ENCODE measurements around the gene CLCN2.
A peak's percentile ranks its signal among the peaks of the same experiment; 100 is the strongest.

Gene CLCN2

GRCh38 chr3:184308744-184309143 lies 52.7 kb downstream of the CLCN2 start:
- WGBS (ENCODE audit: insufficient coverage, insufficient read length) = no CpG with 5 or more reads among the region's 7 CpGs
- no peak for DNase-seq (ENCODE audit: low read depth, low spot score)
- no peak overlapping the region for H3K4me3 ChIP-seq (ENCODE audit: low read length)
- H3K27me3 ChIP-seq (ENCODE audit: control insufficient read depth, insufficient read depth, low read length) = no peaks in the 10 kb centered on the region
- peaks cover 33% of the 10 kb centered on the region for H3K36me3 ChIP-seq (ENCODE audit: control insufficient read depth, insufficient read depth, low read length)
- H3K9me3 ChIP-seq (ENCODE audit: control insufficient read depth, insufficient read depth, low read length) = no peaks in the 10 kb centered on the region
- H3K27ac ChIP-seq (ENCODE audit: low read length) = no peak overlapping the region
- H3K4me1 ChIP-seq (ENCODE audit: control insufficient read depth, insufficient read depth, low read length) = no peaks in the 10 kb centered on the region

GRCh38 chr3:184307915-184308314 lies 53.5 kb downstream of the CLCN2 start:
- DNase-seq (ENCODE audit: low read depth, low spot score) = no peak
- Histone ChIP-seq H3K4me1 (ENCODE audit: control insufficient read depth, insufficient read depth, low read length) (no peaks in the 10 kb centered on the region), H3K4me3 (ENCODE audit: low read length) (no peak overlapping the region), H3K36me3 (ENCODE audit: control insufficient read depth, insufficient read depth, low read length) (peaks cover 39% of the 10 kb centered on the region), H3K9me3 (ENCODE audit: control insufficient read depth, insufficient read depth, low read length) (no peaks in the 10 kb centered on the region), H3K27ac (ENCODE audit: low read length) (no peak overlapping the region), H3K27me3 (ENCODE audit: control insufficient read depth, insufficient read depth, low read length) (no peaks in the 10 kb centered on the region)
- 100% methylated on average over 2 of the region's 9 CpGs for WGBS (ENCODE audit: insufficient coverage, insufficient read length)

DNA sequence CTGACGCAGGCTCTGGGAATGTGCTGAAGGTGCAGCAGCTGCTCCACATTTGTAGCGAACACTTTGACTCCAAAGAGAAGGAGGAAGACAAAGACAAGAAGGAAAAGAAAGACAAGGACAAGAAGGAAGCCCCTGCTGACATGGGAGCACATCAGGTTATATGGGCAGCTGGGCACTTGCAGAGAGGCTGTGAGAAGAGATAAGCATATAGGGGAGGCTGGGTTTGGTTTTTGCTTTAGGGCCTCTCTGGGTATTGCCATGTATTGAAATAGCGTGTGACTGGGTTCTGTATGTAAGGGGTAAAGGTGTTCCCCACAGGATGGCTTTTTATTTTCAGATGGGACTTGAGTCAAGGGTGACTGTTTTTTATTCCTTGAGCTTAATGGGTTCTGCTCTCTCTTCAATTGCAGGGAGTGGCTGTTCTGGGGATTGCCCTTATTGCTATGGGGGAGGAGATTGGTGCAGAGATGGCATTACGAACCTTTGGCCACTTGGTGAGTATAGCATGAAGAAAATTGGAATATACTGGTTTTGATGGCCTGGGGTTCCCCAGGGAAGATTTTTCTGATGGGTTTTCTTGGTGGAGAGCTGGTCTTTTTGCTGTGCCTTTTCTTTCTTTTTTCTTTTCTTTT lies 54.9 kb downstream of the CLCN2 start:
- no peak overlapping the region for H3K4me3 ChIP-seq (ENCODE audit: low read length)
- H3K36me3 ChIP-seq (ENCODE audit: control insufficient read depth, insufficient read depth, low read length) = peaks cover 51% of the 10 kb centered on the region
- no peaks in the 10 kb centered on the region for H3K9me3 ChIP-seq (ENCODE audit: control insufficient read depth, insufficient read depth, low read length)
- DNase-seq (ENCODE audit: low read depth, low spot score) = no peak
- WGBS (ENCODE audit: insufficient coverage, insufficient read length) = no CpG with 5 or more reads among the region's 4 CpGs
- H3K27me3 ChIP-seq (ENCODE audit: control insufficient read depth, insufficient read depth, low read length) = no peaks in the 10 kb centered on the region
- no peak overlapping the region for H3K27ac ChIP-seq (ENCODE audit: low read length)
- no peaks in the 10 kb centered on the region for H3K4me1 ChIP-seq (ENCODE audit: control insufficient read depth, insufficient read depth, low read length)

GRCh38 chr3:184305577-184305976 lies 55.8 kb downstream of the CLCN2 start:
- Histone ChIP-seq H3K4me1 (ENCODE audit: control insufficient read depth, insufficient read depth, low read length) (no peaks in the 10 kb centered on the region), H3K27ac (ENCODE audit: low read length) (no peak overlapping the region), H3K36me3 (ENCODE audit: control insufficient read depth, insufficient read depth, low read length) (peaks cover 51% of the 10 kb centered on the region), H3K9me3 (ENCODE audit: control insufficient read depth, insufficient read depth, low read length) (no peaks in the 10 kb centered on the region), H3K4me3 (ENCODE audit: low read length) (no peak overlapping the region), H3K27me3 (ENCODE audit: control insufficient read depth, insufficient read depth, low read length) (no peaks in the 10 kb centered on the region)
- no CpG with 5 or more reads among the region's 1 CpG for WGBS (ENCODE audit: insufficient coverage, insufficient read length)
- DNase-seq (ENCODE audit: low read depth, low spot score) = no peak

DNA sequence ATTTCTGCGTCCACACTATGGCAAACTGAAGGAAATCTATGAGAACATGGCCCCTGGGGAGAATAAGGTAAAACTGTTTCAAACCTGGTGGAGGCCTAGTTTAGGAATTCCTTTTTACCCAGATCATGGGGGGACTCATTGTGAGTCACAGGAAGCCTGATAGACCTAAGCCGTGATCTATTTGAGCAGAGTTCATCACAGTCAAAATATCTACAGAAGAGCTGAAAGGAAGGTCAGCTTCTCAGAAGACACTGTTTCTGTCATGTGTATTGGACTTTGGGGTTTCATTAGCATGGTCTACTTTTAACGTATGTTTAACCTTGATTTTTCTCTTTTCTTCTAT lies 61.1 kb downstream of the CLCN2 start:
- H3K36me3 ChIP-seq (ENCODE audit: control insufficient read depth, insufficient read depth, low read length) = peaks cover 26% of the 10 kb centered on the region
- no CpG with 5 or more reads among the region's 3 CpGs for WGBS (ENCODE audit: insufficient coverage, insufficient read length)

DNA sequence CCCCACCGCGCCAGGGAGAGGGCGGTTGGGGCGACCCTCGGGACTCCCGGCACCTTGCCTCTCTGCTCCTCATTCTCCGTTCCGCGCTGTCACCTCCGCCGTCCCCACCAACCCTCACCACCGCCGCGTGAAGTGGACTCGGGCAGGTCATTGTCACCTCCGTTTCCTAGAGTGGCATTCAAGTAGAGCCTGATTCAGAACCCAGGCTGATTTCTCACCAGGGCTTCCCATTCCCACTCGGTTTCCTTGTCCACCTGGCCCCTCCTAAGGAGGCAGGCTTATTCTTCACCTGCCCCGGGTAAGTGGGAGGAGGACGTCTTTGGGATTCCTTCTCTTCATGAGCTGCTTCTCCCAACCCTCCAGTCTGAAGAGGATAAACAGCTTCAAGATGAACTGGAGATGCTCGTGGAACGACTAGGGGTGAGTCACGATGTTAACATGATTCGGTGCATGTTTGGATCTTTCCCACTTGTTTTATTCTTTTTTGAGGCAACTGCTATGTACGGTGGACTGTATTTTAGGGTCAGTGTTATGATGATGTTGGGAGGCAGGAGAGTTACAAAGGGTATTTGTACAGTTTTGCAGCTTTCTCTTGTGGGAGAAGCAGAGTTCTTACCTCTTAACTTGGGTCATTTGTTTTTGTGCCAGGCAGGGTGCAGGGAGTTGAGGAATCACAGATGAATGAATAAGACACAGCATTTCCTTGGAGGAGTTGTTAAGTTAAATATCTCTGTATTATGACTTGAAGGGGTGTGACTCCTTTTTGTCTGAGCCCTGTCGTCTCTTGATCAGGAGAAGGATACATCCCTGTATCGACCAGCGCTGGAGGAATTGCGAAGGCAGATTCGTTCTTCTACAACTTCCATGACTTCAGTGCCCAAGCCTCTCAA lies 61.7 kb downstream of the CLCN2 start:
- no CpG with 5 or more reads among the region's 29 CpGs for WGBS (ENCODE audit: insufficient coverage, insufficient read length)
- Histone ChIP-seq H3K9me3 (ENCODE audit: control insufficient read depth, insufficient read depth, low read length) (no peaks in the 10 kb centered on the region), H3K27me3 (ENCODE audit: control insufficient read depth, insufficient read depth, low read length) (no peaks in the 10 kb centered on the region), H3K4me3 (ENCODE audit: low read length) (peak overlapping the region; percentile 97), H3K36me3 (ENCODE audit: control insufficient read depth, insufficient read depth, low read length) (peaks cover 26% of the 10 kb centered on the region), H3K27ac (ENCODE audit: low read length) (no peak overlapping the region), H3K4me1 (ENCODE audit: control insufficient read depth, insufficient read depth, low read length) (no peaks in the 10 kb centered on the region)
- no peak for DNase-seq (ENCODE audit: low read depth, low spot score)

More for the DNA sequence above, 61.1 kb downstream of the CLCN2 start:
- no peak for DNase-seq (ENCODE audit: low read depth, low spot score)
- Histone ChIP-seq H3K4me1 (ENCODE audit: control insufficient read depth, insufficient read depth, low read length) (no peaks in the 10 kb centered on the region), H3K27me3 (ENCODE audit: control insufficient read depth, insufficient read depth, low read length) (no peaks in the 10 kb centered on the region), H3K27ac (ENCODE audit: low read length) (no peak overlapping the region), H3K9me3 (ENCODE audit: control insufficient read depth, insufficient read depth, low read length) (no peaks in the 10 kb centered on the region), H3K4me3 (ENCODE audit: low read length) (no peak overlapping the region)

DNA sequence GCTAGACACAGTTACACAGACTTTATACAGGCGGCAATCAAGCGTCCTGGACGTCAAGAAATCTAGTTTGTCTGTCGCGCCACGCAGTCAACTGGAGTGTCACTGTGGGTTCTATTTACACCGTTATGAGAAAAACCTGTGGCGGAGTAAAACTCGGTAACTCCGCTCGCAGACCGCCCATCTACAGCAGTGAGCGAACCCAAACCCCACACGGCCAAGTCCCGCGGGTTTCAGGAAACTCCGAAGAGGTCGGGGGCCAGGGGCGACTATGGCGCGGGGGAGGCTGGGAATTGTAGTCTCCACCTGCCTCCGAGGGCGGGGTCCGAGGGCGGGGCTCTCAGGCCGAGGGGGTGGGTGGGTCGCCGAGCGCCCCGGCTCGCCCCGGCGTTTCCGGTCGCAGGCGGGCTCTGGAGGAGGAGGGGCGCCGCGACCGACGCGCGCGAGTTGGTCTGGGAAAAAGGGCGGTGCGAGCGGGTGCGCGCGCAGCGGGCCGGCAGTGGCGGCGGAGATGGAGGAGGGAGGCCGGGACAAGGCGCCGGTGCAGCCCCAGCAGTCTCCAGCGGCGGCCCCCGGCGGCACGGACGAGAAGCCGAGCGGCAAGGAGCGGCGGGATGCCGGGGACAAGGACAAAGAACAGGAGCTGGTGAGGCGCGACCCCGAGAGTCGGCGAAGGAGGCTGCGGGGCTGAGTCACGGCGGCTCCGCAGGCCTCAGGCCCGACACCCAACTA lies 62.5 kb downstream of the CLCN2 start, which contains the start of gene PSMD2:
PSMD2 (plus strand) TSS at position 483 of the 729 bp plus-strand sequence; CDS start at position 509, 26 bp downstream.
- Histone ChIP-seq H3K27me3 (ENCODE audit: control insufficient read depth, insufficient read depth, low read length) (no peaks in the 10 kb centered on the region), H3K36me3 (ENCODE audit: control insufficient read depth, insufficient read depth, low read length) (peaks cover 20% of the 10 kb centered on the region), H3K9me3 (ENCODE audit: control insufficient read depth, insufficient read depth, low read length) (no peaks in the 10 kb centered on the region), H3K27ac (ENCODE audit: low read length) (no peak within 1 kb of the TSS), H3K4me3 (ENCODE audit: low read length) (peak within 1 kb of the TSS; percentile 97), H3K4me1 (ENCODE audit: control insufficient read depth, insufficient read depth, low read length) (no peaks in the 10 kb centered on the region)
- WGBS (ENCODE audit: insufficient coverage, insufficient read length) = no CpG with 5 or more reads among the region's 78 CpGs
- peak; percentile 70 for DNase-seq (ENCODE audit: low read depth, low spot score)

DNA sequence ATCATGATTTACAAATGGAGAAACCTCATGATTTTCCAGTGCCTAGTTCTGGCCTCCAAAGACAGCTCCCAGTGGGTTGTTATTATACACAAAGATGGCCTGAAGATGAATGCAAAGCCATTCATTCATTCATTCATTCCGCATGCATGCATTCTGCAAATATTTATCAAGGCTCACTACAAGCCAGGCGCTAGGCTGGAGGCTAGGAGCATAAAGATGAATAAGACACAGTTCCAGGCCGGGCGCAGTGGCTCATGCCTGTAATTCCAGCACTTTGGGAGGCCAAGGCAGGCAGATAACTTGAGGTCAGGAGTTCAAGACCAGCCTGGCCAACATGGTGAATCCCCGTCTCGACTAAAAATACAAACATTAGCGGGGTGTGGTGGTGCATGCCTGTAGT lies 64.8 kb downstream of the CLCN2 start:
- H3K4me1 ChIP-seq (ENCODE audit: control insufficient read depth, insufficient read depth, low read length) = no peaks in the 10 kb centered on the region
- H3K27me3 ChIP-seq (ENCODE audit: control insufficient read depth, insufficient read depth, low read length) = no peaks in the 10 kb centered on the region
- H3K36me3 ChIP-seq (ENCODE audit: control insufficient read depth, insufficient read depth, low read length) = peaks cover 1% of the 10 kb centered on the region; the same call in 1 of the 2 replicates
- H3K27ac ChIP-seq (ENCODE audit: low read length) = no peak overlapping the region
- no peak overlapping the region for H3K4me3 ChIP-seq (ENCODE audit: low read length)
- H3K9me3 ChIP-seq (ENCODE audit: control insufficient read depth, insufficient read depth, low read length) = no peaks in the 10 kb centered on the region
- DNase-seq (ENCODE audit: low read depth, low spot score) = no peak
- WGBS (ENCODE audit: insufficient coverage, insufficient read length) = no CpG with 5 or more reads among the region's 7 CpGs

Data from iPS DF 6.9 (cell line).